NCI-H2029 treated with DMSO at 0.1 percent for 48 hours (cell line): Measurements from ENCODE around the gene YES1.
"Not testable (repeated sequence)": the region's sequence is repeated elsewhere in the genome, so short reads cannot be mapped to it uniquely, and the experiment has no call there.

ENCODE experiments used
- DNase-seq: peaks from one replicate; lab custom pipeline; 2025; lab: John Stamatoyannopoulos, UW

YES1 gene

GRCh38 chr18:683531-683930, 128.5 kb downstream of the YES1 start:
- DNase-seq, result no peak

DNA sequence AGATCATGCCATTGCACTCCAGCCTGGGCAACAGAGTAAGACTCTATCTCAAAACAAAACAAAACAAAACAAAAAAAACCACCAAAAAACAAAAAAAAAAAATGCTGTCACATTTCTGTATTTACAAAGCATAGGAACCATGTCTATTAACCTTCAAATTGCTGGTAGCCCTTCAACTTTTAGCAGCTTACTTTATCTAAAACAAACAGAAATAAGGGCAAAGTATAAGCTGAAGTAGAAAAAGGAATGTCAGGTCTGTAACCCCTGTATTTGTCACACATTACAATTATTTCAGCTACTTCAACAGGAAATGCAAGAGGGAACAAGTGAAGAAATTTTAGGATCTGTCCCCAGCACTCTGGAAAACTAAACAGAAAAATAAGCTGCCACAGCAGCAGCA, 129.2 kb downstream of the YES1 start:
- no peak for DNase-seq

DNA sequence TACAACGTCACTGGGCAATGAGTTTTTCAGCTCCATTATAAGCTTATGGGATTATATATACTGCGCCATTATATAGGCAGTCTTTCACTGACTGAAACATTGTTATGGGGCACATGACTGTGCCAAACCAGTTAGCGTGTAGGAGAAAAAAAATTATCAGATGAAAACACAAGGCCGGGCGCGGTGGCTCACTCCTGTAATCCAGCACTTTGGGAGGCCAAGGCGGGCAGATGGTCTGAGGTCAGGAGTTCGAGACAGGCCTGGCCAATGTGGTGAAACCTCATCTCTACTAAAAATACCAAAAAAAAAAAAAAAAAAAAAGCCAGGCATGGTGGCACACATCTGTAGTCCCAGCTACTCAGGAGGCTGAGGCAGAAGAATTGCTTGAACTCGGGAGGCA, 129.6 kb downstream of the YES1 start:
- DNase-seq, result not testable (repeated sequence)

DNA sequence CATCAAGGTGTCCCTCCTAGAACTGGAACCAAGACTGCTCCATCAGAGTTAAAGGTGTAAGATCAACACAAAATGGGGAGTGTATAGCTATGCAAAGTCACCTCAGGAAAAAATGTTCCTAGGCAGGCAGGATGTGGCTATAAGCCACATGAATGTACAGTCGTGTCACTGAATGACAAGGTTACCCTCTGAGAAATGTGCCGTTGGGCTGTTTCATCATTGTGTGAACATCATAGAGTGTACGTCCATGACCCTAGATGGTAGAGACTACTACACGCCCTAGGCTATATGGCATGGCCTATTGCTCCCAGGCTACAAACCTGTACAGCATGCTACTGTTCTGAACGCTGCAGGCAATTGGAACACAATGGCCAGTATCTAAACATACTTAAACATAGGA, 130.1 kb downstream of the YES1 start:
- no peak for DNase-seq

GRCh38 chr18:680392-680791, 131.7 kb downstream of the YES1 start:
- DNase-seq, result no peak

DNA sequence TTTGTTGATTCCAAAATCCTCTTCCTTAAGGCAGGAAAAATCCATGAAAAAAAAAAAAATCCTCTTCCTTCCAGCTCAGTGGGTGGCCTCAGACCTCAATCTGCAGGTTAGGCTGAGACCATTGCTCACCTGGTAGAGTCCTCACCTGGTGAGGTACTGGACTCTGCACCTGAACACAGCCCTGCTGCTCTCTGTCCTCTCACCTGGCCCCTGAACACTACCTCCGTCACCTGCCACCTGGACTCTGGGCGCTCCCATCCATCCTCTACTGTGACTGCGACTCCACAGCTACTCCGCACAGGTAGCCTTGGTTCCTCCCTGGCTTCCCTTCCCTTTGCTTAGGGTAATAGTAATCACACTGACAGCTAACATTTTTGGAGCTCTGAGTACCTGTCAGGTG, 132.5 kb downstream of the YES1 start:
- no peak for DNase-seq

DNA sequence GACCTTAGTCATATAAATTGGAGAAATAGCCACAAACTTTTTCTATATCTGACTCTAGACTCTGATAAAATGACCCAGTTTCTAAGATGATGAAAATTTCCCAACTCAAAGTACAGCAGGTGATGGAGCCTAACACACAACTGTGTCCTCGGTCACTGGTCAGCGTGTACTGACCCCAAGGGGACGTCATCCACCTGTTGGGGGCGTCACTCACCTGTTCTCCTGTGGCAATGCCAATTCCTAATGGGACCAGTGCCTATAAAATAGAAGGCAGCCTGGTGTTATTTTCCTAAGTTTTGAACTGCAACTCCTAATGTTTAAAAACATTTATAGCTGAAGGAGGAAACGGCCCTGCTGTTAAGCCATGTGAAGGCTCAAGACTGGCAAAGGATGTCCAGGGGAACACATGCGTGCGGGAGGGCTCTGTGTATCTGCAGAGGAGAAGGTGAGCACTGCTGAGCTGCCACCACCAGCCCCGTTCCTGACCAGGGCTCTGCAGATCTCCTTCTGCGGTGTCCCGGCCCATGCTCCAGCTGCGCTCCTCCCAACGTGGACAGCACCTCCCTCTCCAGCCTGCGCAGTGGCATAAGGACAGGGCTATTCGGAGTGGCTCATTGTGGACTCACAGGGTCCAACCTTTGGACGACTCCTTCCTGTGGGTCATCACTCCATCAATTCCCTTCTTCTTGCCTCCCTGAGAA, 133.4 kb downstream of the YES1 start:
- DNase-seq, result no peak

DNA sequence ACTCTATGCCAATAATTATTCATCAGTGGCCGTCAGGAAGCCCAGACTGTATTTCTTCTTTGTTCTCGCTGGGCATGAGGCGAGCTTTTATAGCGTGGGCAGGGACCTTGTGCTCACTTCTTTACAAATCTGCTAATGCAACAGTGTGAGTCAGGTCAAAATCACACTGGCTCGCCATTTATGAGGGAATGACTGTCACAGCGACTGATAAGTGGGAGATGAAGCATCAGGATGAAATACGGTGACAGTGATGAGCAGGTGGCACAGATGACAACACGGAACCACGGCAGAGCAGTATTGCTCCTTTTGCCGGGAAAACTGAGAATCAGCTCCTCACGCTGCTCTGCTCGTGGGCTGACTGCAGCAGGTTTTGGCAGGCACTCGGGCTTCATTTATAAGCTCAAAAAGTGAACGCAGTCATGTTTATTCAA, 134.1 kb downstream of the YES1 start:
- no peak for DNase-seq

DNA sequence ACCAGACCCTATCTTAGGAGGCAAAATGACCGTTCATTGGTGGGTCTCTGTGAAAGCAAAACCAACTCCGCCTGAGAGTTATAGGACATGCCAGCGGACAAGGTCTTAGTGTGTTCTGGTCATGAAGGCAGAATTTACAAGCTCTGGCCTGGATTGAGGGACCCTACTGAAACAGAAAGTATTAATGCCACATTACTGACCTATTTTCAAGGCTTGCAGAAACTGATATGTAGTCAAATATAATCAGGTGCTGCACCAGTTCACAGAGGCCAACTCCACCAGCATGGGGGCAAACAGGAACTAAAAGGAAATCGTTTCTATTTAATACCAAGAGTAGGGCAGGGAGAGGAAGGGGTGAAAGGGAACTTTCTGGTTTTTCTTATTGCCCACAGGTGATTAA, 134.9 kb downstream of the YES1 start:
- no peak for DNase-seq

DNA sequence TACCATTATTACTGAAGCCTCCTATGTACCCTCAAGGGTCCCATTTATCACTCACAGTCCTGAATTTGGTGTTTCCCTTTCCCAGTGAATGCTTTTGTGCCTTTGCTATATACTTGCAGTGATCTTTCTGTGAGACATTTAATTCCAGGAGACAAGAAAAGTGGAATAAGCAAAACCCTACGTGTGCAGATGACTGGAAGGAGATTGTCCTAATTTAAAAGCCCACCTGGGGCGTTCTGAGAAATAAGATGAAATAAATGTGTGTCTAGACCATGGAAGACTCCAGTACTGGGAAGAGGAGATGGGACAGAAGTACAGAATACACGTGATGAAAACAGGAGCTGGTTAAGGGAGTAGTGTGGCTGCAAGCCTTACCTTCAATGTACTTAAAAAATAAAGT, 135.3 kb downstream of the YES1 start:
- no peak for DNase-seq

- DNase-seq, result no peak
These were observed 136.0 kb downstream of the YES1 start for GRCh38 chr18:676069-676468.

DNA sequence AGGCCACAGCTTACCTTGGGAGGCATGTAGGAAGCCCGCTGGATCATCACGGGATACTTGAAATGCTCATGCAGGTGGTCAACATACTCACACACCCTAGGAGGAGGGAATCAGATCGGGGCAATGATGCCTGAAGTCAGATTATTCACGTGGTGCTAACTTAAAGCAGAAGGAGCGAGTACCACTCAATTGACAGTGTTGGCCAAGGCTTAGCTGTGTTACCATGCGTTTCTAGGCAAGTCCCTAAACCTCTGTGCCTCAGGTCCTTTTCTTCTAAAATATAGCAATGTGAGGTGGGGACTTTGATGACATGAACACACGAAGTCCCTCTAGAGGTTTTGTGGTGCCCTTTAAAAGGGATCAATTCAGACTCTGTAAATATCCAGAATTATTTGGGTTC, 136.7 kb downstream of the YES1 start:
- DNase-seq, result no peak

GRCh38 chr18:673769-674168, 138.3 kb downstream of the YES1 start:
- DNase-seq, result no peak

DNA sequence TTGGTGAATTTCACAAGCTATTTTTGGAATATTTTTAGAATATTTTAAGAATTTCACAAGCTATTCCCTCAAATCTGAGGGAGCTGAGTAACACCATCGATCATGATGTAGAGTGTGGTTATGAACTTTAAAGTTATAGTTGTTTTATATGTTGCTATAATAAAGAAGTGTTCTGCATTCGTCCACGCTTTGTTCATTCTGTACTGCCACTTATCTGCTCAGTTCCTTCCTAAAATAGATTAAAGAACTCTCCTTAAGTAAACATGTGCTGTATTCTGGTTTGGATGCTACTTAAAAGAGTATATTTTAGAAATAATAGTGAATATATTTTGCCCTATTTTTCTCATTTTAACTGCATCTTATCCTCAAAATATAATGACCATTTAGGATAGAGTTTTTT, 138.7 kb downstream of the YES1 start:
- no peak for DNase-seq
